Measurements from ENCODE around the gene STK39. TPM values are rescaled to one million over a fixed set of nuclear protein-coding genes. Genes with fewer than 3 reads are reported as not detected.

STK39 gene
- total RNA-seq, 1 donor from 2014 or later: 28.2 TPM

- TF ChIP-seq CTCF (conservative IDR thresholded peaks at IDR 0.05): no peak
- Mint-ChIP-seq H3K36me3 (ENCODE audit: low read depth) (peaks cover 17% of the 10 kb centered on the region), H3K4me3 (no peak overlapping the region), H3K27me3 (ENCODE audit: low read depth) (no peaks in the 10 kb centered on the region), H3K9me3 (no peaks in the 10 kb centered on the region), H3K4me1 (peaks cover 20% of the 10 kb centered on the region), H3K27ac (ENCODE audit: unreplicated experiment) (no peak overlapping the region)
- DNase-seq (ENCODE audit: low read depth, low spot score): no peak
These were observed 79.7 kb downstream of the STK39 start for GRCh38 chr2:168167511-168168263.

GRCh38 chr2:168166902-168167510 lies 80.4 kb downstream of the STK39 start:
- Mint-ChIP-seq H3K4me1 (peaks cover 20% of the 10 kb centered on the region), H3K27ac (ENCODE audit: unreplicated experiment) (peak overlapping the region; percentile 5)

GRCh38 chr2:168165985-168166901 lies 81.2 kb downstream of the STK39 start:
- peaks cover 20% of the 10 kb centered on the region for H3K4me1 Mint-ChIP-seq
- no peaks in the 10 kb centered on the region for H3K9me3 Mint-ChIP-seq
- DNase-seq (ENCODE audit: low read depth, low spot score): no peak
- no peak for TF ChIP-seq CTCF (conservative IDR thresholded peaks at IDR 0.05)
- peak overlapping the region; percentile 5 for H3K27ac Mint-ChIP-seq (ENCODE audit: unreplicated experiment)
- no peak overlapping the region for H3K4me3 Mint-ChIP-seq
- H3K27me3 Mint-ChIP-seq (ENCODE audit: low read depth): no peaks in the 10 kb centered on the region
- peaks cover 17% of the 10 kb centered on the region for H3K36me3 Mint-ChIP-seq (ENCODE audit: low read depth)

More at GRCh38 chr2:168166902-168167510, 80.4 kb downstream of the STK39 start:
- Mint-ChIP-seq H3K27me3 (ENCODE audit: low read depth) (no peaks in the 10 kb centered on the region), H3K9me3 (no peaks in the 10 kb centered on the region), H3K36me3 (ENCODE audit: low read depth) (peaks cover 17% of the 10 kb centered on the region), H3K4me3 (no peak overlapping the region)
- no peak for TF ChIP-seq CTCF (conservative IDR thresholded peaks at IDR 0.05)
- DNase-seq (ENCODE audit: low read depth, low spot score): no peak

GRCh38 chr2:168165397-168165796 lies 82.0 kb downstream of the STK39 start:
- no peak for TF ChIP-seq CTCF (conservative IDR thresholded peaks at IDR 0.05)
- no peaks in the 10 kb centered on the region for H3K9me3 Mint-ChIP-seq

GRCh38 chr2:168160897-168161296 lies 86.5 kb downstream of the STK39 start:
- H3K9me3 Mint-ChIP-seq: no peaks in the 10 kb centered on the region
- H3K4me1 Mint-ChIP-seq: peaks cover 9% of the 10 kb centered on the region
- no peak overlapping the region for H3K4me3 Mint-ChIP-seq
- DNase-seq (ENCODE audit: low read depth, low spot score): no peak
- peak; percentile 40 for TF ChIP-seq CTCF (conservative IDR thresholded peaks at IDR 0.05)
- H3K27me3 Mint-ChIP-seq (ENCODE audit: low read depth): no peaks in the 10 kb centered on the region
- H3K27ac Mint-ChIP-seq (ENCODE audit: unreplicated experiment): no peak overlapping the region
- peaks cover 15% of the 10 kb centered on the region for H3K36me3 Mint-ChIP-seq (ENCODE audit: low read depth)

More at GRCh38 chr2:168165397-168165796, 82.0 kb downstream of the STK39 start:
- no peak overlapping the region for H3K4me3 Mint-ChIP-seq
- H3K4me1 Mint-ChIP-seq: peaks cover 20% of the 10 kb centered on the region
- H3K27ac Mint-ChIP-seq (ENCODE audit: unreplicated experiment): no peak overlapping the region
- DNase-seq (ENCODE audit: low read depth, low spot score): no peak
- peaks cover 20% of the 10 kb centered on the region for H3K36me3 Mint-ChIP-seq (ENCODE audit: low read depth)
- H3K27me3 Mint-ChIP-seq (ENCODE audit: low read depth): no peaks in the 10 kb centered on the region

Measured in neural crest cell (in vitro differentiated cells).